ENCODE measurements around the gene TUSC2.

TUSC2 gene

GRCh38 chr3:50325497-50326181, 2.4 kb downstream of the TUSC2 start:
- ChIA-PET POLR2A (interaction anchor here (0.6 kb wide), 1 partner anchor 62 kb away, joined by 5 read pairs; no protein-coding TSS in a partner anchor), CTCF (interaction anchor here (0.6 to 3.9 kb wide), 11 partner anchors 11 to 90 kb away, joined by 3 to 41 read pairs (median 5); partner anchors contain the start of genes GNAI2, HYAL3, LSMEM2 and NAA80)
- no peak for TF ChIP-seq CTCF (IDR thresholded peaks at IDR 0.05; ENCODE audit: control extremely low read depth, extremely low read depth, low read depth, missing control alignments)
- DNase-seq (ENCODE audit: extremely low spot score): no peak

- POLR2A ChIA-PET: no interaction called here
- DNase-seq (ENCODE audit: extremely low spot score): no peak
- CTCF ChIA-PET: interaction anchor here (0.6 to 3.9 kb wide), 18 partner anchors 9 to 267 kb away, joined by 3 to 41 read pairs (median 4); partner anchors contain the start of genes GNAI2, HYAL3, NAA80 and RASSF1
- no peak for TF ChIP-seq CTCF (IDR thresholded peaks at IDR 0.05; ENCODE audit: control extremely low read depth, extremely low read depth, low read depth, missing control alignments)
These were observed 2.9 kb downstream of the TUSC2 start for GRCh38 chr3:50325113-50325480.

DNA sequence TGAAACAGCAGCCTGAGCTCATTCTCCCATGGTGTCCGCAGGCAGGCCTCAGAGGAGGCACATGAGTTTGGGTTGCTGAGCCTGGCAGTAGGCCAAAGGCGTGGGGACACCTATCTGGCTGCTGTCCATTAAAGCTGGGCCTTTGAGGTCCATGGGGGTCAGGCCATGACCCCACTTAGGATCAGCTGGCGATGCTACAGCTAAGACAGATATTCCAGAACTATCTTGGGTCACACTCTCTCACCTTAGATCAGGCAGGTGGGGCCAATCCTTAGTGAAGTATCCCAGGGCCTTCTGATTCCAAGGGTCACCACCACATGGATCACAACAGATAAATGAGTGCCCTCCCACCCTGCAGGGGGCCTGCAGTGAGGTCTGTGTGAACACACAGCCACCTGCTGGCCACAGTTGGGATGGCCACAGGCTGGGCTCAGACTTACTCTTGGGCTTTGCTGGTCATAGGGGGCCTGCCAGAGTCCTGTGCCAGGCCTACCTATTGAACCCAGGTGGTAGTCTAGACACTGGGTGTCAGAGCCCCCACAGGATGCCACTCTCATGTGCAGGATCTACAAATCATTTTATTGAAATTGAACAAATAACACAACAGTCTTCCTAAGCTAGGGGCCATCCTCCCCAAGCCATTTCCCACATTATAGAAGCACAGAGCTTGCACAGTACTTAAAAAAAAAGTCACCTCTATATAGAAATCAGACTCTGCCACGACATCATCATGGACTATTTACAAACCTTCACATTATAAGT, 3.5 kb downstream of the TUSC2 start:
- ChIA-PET CTCF (interaction anchor here (0.6 to 3.9 kb wide), 24 partner anchors 8 to 267 kb away, joined by 3 to 41 read pairs (median 4); partner anchors contain the start of genes CYB561D2, GNAI2, HYAL3 and NAA80), POLR2A (interaction anchor here (0.8 to 0.9 kb wide), 2 partner anchors 10 to 13 kb away, joined by 3 read pairs; no protein-coding TSS in a partner anchor)
- peak; percentile 90 for TF ChIP-seq CTCF (IDR thresholded peaks at IDR 0.05; ENCODE audit: control extremely low read depth, extremely low read depth, low read depth, missing control alignments)
- DNase-seq (ENCODE audit: extremely low spot score): peak; percentile 67

DNA sequence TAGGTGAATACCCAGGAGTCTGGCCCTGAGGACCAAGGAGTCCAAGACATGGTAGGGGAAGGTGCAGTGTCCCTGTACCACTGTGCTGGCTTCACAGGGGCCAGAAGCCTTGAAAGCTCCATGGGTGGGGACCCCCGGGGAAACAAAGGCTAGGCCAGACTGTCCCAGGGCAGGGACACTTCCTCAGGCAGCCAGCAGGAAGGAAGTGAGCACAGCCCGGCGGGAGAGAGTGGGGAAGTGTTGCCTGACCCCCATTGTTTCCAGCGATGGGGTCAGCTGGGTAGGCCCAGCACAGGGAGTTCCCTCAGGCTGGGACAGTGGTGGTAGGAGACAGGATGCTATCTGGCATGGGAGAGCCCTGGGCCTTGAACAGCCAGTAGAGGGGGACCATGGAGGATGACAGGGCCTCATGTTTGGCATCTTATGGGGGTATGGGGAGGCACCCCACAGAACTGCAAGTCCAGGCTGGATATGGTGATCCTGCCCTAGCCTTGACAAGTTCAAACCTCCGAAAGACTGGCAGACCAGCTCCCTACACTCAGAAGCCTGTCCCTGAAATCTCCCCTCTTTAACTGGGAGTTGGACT, 4.3 kb downstream of the TUSC2 start:
- DNase-seq (ENCODE audit: extremely low spot score): no peak
- no peak for TF ChIP-seq CTCF (IDR thresholded peaks at IDR 0.05; ENCODE audit: control extremely low read depth, extremely low read depth, low read depth, missing control alignments)
- ChIA-PET CTCF (interaction anchor here (0.8 to 3.9 kb wide), 17 partner anchors 9 to 130 kb away, joined by 3 to 41 read pairs (median 5); partner anchors contain the start of genes CYB561D2, HYAL3, NAA80 and NPRL2), POLR2A (interaction anchor here (0.8 to 0.9 kb wide), 2 partner anchors 9 to 13 kb away, joined by 3 read pairs; no protein-coding TSS in a partner anchor)

DNA sequence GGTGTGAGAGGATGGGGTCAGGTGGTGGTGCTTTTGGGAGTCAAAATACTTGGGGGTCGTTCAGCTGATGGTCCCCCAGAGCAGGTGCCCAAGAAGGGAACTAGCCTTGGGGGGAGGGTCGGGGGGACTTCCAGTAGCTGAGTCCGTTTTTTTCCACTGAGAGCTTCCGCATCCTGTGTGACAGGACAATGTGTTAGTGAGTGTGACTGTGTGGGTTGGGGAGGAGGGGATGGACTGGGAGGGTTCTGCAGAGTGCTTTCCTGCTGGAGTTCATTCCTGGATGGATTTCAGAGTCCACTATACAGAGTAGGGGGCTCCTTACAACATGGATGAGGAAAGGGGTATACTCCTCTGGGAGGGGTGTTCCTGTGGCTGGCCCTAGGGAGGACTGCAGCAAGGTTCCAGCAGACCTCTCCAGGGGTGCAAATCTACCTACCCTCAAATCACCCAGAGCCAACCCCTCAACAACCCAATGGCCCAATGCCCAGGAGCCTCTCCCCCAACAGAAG, 4.9 kb downstream of the TUSC2 start:
- no peak for DNase-seq (ENCODE audit: extremely low spot score)
- ChIA-PET CTCF (interaction anchor here (1.1 to 3.9 kb wide), 9 partner anchors 8 to 76 kb away, joined by 3 to 41 read pairs (median 5); partner anchors contain the start of genes HYAL3 and NAA80), POLR2A (no interaction called here)
- no peak for TF ChIP-seq CTCF (IDR thresholded peaks at IDR 0.05; ENCODE audit: control extremely low read depth, extremely low read depth, low read depth, missing control alignments)
